PC-9 (cell line): ENCODE data around the gene ACOXL.

Experiments
- CTCF ChIP-seq: fragments of 200-600 bp; sonication (generic); conservative IDR thresholded peaks from 2 replicates; pipeline ENCODE4 v1.6.1; 2017; ENCODE audit warnings: mixed run types, antibody characterized with exemption, mild to moderate bottlenecking, moderate library complexity
- EZH2 ChIP-seq: fragments of 200-600 bp; sonication (generic); IDR thresholded peaks from 2 replicates; pipeline ENCODE4 v1.8.0; 2017; ENCODE audit warnings: antibody characterized with exemption, low read depth

GRCh38 chr2:110992886-110993285 is 260.5 kb downstream of the ACOXL start:
- no peak for TF ChIP-seq CTCF
- no peak for TF ChIP-seq EZH2
